ENCODE data around the gene HIC2.

The HIC2 gene

GRCh38 chr22:21447694-21448402 is 30.7 kb downstream of the HIC2 start:
- DNase-seq (ENCODE audit: low spot score) = no peak
- TF ChIP-seq CTCF (IDR thresholded peaks at IDR 0.05; ENCODE audit: borderline replicate concordance, control extremely low read depth, extremely low read depth, insufficient read depth, missing control alignments) = no peak
- in situ Hi-C loops (cut with MboI; ENCODE audit: low sequenced_read_pairs, unreplicated experiment) = no loop called here

GRCh38 chr22:21448627-21449416 is 31.7 kb downstream of the HIC2 start:
- no peak for DNase-seq (ENCODE audit: low spot score)
- in situ Hi-C loops (cut with MboI; ENCODE audit: low sequenced_read_pairs, unreplicated experiment) = no loop called here
- TF ChIP-seq CTCF (IDR thresholded peaks at IDR 0.05; ENCODE audit: borderline replicate concordance, control extremely low read depth, extremely low read depth, insufficient read depth, missing control alignments) = no peak

GRCh38 chr22:21449531-21450319 is 32.6 kb downstream of the HIC2 start:
- in situ Hi-C loops (cut with MboI; ENCODE audit: low sequenced_read_pairs, unreplicated experiment) = no loop called here
- TF ChIP-seq CTCF (IDR thresholded peaks at IDR 0.05; ENCODE audit: borderline replicate concordance, control extremely low read depth, extremely low read depth, insufficient read depth, missing control alignments) = no peak
- no peak for DNase-seq (ENCODE audit: low spot score)

GRCh38 chr22:21450320-21450831 is 33.2 kb downstream of the HIC2 start:
- in situ Hi-C loops (cut with MboI; ENCODE audit: low sequenced_read_pairs, unreplicated experiment) = no loop called here
- DNase-seq (ENCODE audit: low spot score) = no peak
- TF ChIP-seq CTCF (IDR thresholded peaks at IDR 0.05; ENCODE audit: borderline replicate concordance, control extremely low read depth, extremely low read depth, insufficient read depth, missing control alignments) = no peak

- in situ Hi-C loops (cut with MboI; ENCODE audit: low sequenced_read_pairs, unreplicated experiment) = no loop called here
- DNase-seq (ENCODE audit: low spot score) = no peak
- TF ChIP-seq CTCF (IDR thresholded peaks at IDR 0.05; ENCODE audit: borderline replicate concordance, control extremely low read depth, extremely low read depth, insufficient read depth, missing control alignments) = no peak
Measured at GRCh38 chr22:21450858-21451353, 33.7 kb downstream of the HIC2 start.

Data from GM13976 (cell line).